DOHH2 (cell line): ENCODE measurements around the gene SMARCA2.

Source experiments
- CTCF ChIP-seq: fragments of 200-600 bp; sonication (generic); IDR thresholded peaks from one replicate; pipeline ENCODE4 v1.5.1; 2014; ENCODE audit warnings: antibody characterized with exemption, mild to moderate bottlenecking, low read depth, low read length; ENCODE audit not compliant: poor library complexity, severe bottlenecking
- EZH2phosphoT487 ChIP-seq: fragments of 200-600 bp; sonication (generic); IDR thresholded peaks from 2 replicates; pipeline ENCODE4 v1.6.1; 2017; ENCODE audit warnings: borderline replicate concordance, mild to moderate bottlenecking, antibody characterized with exemption, low read length, moderate library complexity, mixed read lengths

- TF ChIP-seq CTCF, result no peak
- no peak for TF ChIP-seq EZH2phosphoT487
These were observed 35.1 kb downstream of the SMARCA2 start for GRCh38 chr9:2050236-2050635.
